Prostate gland (tissue), 2 donors: ENCODE measurements around the gene COL4A1. TPM values are rescaled to one million over a fixed set of nuclear protein-coding genes. Genes with fewer than 3 reads are reported as not detected.

ENCODE experiments used
- DNase-seq: peaks from one replicate; pipeline ENCODE4 v3.0.0-alpha.2; 2019; ENCODE audit warnings: low spot score
- H3K27ac ChIP-seq, 2 donors: fragments of 200-600 bp; sonication (generic); 2 replicates each; pipeline ENCODE4 v1.5.1; 2017 to 2019
- H3K27me3 ChIP-seq: fragments of 200-600 bp; sonication (generic); replicated peaks from 2 replicates; pipeline ENCODE4 v1.5.1; 2019; ENCODE audit not compliant: insufficient read depth
- H3K36me3 ChIP-seq, 2 donors: fragments of 200-600 bp; sonication (generic); 1 replicate in 1 of 2; 2 replicates in 1 of 2; pipeline versions ENCODE4 v1.5.1 to v1.8.1; 2017 to 2019
- H3K4me1 ChIP-seq: fragments of 200-600 bp; sonication (generic); replicated peaks from 2 replicates; pipeline ENCODE4 v1.5.1; 2019
- H3K4me3 ChIP-seq, 2 donors: fragments of 200-600 bp; sonication (generic); 2 replicates each; pipeline ENCODE4 v1.5.1; 2017 to 2019
- H3K9me3 ChIP-seq: fragments of 200-600 bp; sonication (generic); 2 replicates; pipeline ENCODE4 v1.5.1; 2017
- CTCF ChIP-seq, 4 experiments: fragments of 200-600 bp in 2 of 4; fragments of 450-650 bp in 2 of 4; sonication (generic) in 2 of 4; IDR thresholded peaks; 1 replicate in 3 of 4; 2 replicates in 1 of 4; pipeline ENCODE4 v1.5.1; 2016 to 2019; ENCODE audit warnings: antibody characterized with exemption in 4 of 4, mild to moderate bottlenecking in 2 of 4, moderate library complexity in 2 of 4
- POLR2A ChIP-seq: fragments of 450-650 bp; IDR thresholded peaks from one replicate; pipeline ENCODE4 v1.6.1; 2016; ENCODE audit warnings: antibody characterized with exemption, mild to moderate bottlenecking
- POLR2AphosphoS5 ChIP-seq: sonication (generic); formaldehyde crosslinking; IDR thresholded peaks from one replicate; pipeline ENCODE4 v1.6.1; 2017; ENCODE audit warnings: antibody characterized with exemption
- WGBS: methylation state at CpG from one replicate; pipeline ENCODE4 v1.1.5; 2018; 5-methylcytosine and 5-hydroxymethylcytosine counted together
- intact Hi-C: fragments of 100-400 bp; cut with DNase I; formaldehyde crosslinking; loops from one replicate; pipeline ENCODE4 v1.14.2; 2022
- total RNA-seq, 2 donors: library from RNA; depleted of rRNA; stranded (reverse); fragments of >200 nt; gene quantifications; one replicate each; pipeline ENCODE4 v1.1.0, GENCODE V29; 2016

Gene COL4A1
- total RNA-seq, 2 donors from 2014 or later = 37.3 to 132 TPM

GRCh38 chr13:110272651-110273050 is 34.3 kb downstream of the COL4A1 start:
- no peaks in the 10 kb centered on the region for H3K4me1 ChIP-seq
- no peaks in the 10 kb centered on the region for H3K36me3 ChIP-seq
- intact Hi-C loops = no loop called here
- H3K9me3 ChIP-seq = no peaks in the 10 kb centered on the region
- H3K27me3 ChIP-seq = no peaks in the 10 kb centered on the region
- no peak for DNase-seq
- 85% methylated on average over 6 of the region's 6 CpGs for WGBS
- H3K4me3 ChIP-seq = no peak overlapping the region
- no peak for TF ChIP-seq POLR2AphosphoS5
- H3K27ac ChIP-seq = no peak overlapping the region

- DNase-seq = no peak
- Histone ChIP-seq H3K27ac (no peak overlapping the region), H3K4me1 (no peaks in the 10 kb centered on the region)
These were observed 34.7 kb downstream of the COL4A1 start for GRCh38 chr13:110272227-110272626.

GRCh38 chr13:110271313-110271712 is 35.6 kb downstream of the COL4A1 start:
- 86% methylated on average over 5 of the region's 5 CpGs for WGBS
- intact Hi-C loops = no loop called here
- Histone ChIP-seq H3K27me3 (no peaks in the 10 kb centered on the region), H3K27ac (no peak overlapping the region), H3K36me3 (no peaks in the 10 kb centered on the region), H3K9me3 (no peaks in the 10 kb centered on the region), H3K4me3 (no peak overlapping the region), H3K4me1 (no peaks in the 10 kb centered on the region)
- no peak for DNase-seq
- TF ChIP-seq CTCF (IDR thresholded peaks at IDR 0.05) (no peak), POLR2AphosphoS5 (no peak), POLR2A (no peak)

More at GRCh38 chr13:110272227-110272626, 34.7 kb downstream of the COL4A1 start:
- TF ChIP-seq POLR2A = no peak
- no peak for TF ChIP-seq CTCF (IDR thresholded peaks at IDR 0.05)
- TF ChIP-seq POLR2AphosphoS5 = no peak
- H3K27me3 ChIP-seq = no peaks in the 10 kb centered on the region
- intact Hi-C loops = no loop called here
- no peaks in the 10 kb centered on the region for H3K9me3 ChIP-seq
- 97% methylated on average over 5 of the region's 5 CpGs for WGBS
- no peaks in the 10 kb centered on the region for H3K36me3 ChIP-seq
- no peak overlapping the region for H3K4me3 ChIP-seq

- 90% methylated on average over 7 of the region's 7 CpGs for WGBS
- Histone ChIP-seq H3K4me1 (no peaks in the 10 kb centered on the region), H3K36me3 (no peaks in the 10 kb centered on the region), H3K4me3 (no peak overlapping the region), H3K9me3 (no peaks in the 10 kb centered on the region), H3K27me3 (no peaks in the 10 kb centered on the region), H3K27ac (no peak overlapping the region)
- TF ChIP-seq POLR2A (no peak), POLR2AphosphoS5 (no peak), CTCF (IDR thresholded peaks at IDR 0.05) (no peak)
- DNase-seq = no peak
- intact Hi-C loops = no loop called here
These were observed 36.5 kb downstream of the COL4A1 start for GRCh38 chr13:110270507-110270906.

GRCh38 chr13:110269509-110270185 is 37.3 kb downstream of the COL4A1 start:
- TF ChIP-seq POLR2AphosphoS5 = no peak
- no peak for TF ChIP-seq CTCF (IDR thresholded peaks at IDR 0.05)
- TF ChIP-seq POLR2A = no peak
- no peaks in the 10 kb centered on the region for H3K9me3 ChIP-seq
- H3K27me3 ChIP-seq = no peaks in the 10 kb centered on the region
- no peak overlapping the region for H3K4me3 ChIP-seq
- 71% methylated on average over 14 of the region's 14 CpGs for WGBS
- no peaks in the 10 kb centered on the region for H3K4me1 ChIP-seq
- no peak overlapping the region for H3K27ac ChIP-seq
- H3K36me3 ChIP-seq = no peaks in the 10 kb centered on the region
- intact Hi-C loops = no loop called here
- no peak for DNase-seq
